GM11168 (cell line): Measurements from ENCODE around the gene EMILIN3.
"Not testable (repeated sequence)": the region's sequence is repeated elsewhere in the genome, so short reads cannot be mapped to it uniquely, and the experiment has no call there.

ENCODE experiments used
- in situ Hi-C: fragments of 300-500 bp; cut with MboI; formaldehyde crosslinking; loops from one replicate; pipeline ENCODE4 v1.12.0; 2022; ENCODE audit warnings: low sequenced_read_pairs; ENCODE audit not compliant: unreplicated experiment

Gene EMILIN3

GRCh38 chr20:41329435-41330342 is 36.9 kb downstream of the EMILIN3 start:
- in situ Hi-C loops, result loop anchor here (10.0 kb wide), 1 partner anchor 195 kb away; the partner anchor contains the start of gene PLCG1

DNA sequence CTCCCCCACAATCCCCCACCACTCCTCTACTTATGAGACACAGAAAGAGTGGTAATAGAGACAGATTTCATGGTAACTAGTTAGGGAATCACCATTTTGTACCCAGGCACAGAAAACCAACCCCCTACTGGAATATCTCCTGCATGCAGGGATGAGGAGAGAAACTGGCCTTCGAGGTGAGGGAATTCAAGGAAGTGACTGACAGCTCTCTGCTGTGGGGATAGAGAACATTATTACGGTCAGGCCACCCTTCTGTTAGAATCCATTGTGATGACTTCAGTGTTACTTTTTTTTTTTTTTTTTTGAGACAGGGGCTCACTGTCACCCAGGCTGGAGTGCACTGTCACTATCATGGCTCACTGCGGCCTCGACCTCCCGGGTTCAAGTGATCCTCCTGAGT is 39.4 kb downstream of the EMILIN3 start:
- in situ Hi-C loops, result no loop called here

DNA sequence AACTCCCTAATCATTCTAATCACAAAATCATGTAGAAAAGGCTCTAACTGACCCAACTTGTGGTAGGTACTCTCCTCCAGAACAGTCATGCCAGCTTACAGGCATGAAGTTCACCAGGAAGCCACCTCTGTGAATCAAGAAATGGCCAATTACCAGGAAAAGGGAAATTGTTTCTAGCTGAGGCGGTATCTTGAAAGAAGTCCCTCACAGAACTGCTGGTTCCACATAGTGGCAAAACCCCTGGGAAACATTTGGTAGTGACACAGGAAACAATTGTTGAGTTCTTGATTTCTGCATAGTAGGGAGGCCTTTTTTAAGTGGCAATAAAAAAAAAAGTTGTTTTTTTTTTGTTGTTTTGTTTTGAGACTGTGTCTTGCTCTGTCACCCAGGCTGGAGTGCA is 45.6 kb downstream of the EMILIN3 start:
- in situ Hi-C loops, result no loop called here

GRCh38 chr20:41320441-41320840 is 46.2 kb downstream of the EMILIN3 start:
- in situ Hi-C loops, result no loop called here

GRCh38 chr20:41318271-41318649 is 48.4 kb downstream of the EMILIN3 start:
- in situ Hi-C loops, result no loop called here

DNA sequence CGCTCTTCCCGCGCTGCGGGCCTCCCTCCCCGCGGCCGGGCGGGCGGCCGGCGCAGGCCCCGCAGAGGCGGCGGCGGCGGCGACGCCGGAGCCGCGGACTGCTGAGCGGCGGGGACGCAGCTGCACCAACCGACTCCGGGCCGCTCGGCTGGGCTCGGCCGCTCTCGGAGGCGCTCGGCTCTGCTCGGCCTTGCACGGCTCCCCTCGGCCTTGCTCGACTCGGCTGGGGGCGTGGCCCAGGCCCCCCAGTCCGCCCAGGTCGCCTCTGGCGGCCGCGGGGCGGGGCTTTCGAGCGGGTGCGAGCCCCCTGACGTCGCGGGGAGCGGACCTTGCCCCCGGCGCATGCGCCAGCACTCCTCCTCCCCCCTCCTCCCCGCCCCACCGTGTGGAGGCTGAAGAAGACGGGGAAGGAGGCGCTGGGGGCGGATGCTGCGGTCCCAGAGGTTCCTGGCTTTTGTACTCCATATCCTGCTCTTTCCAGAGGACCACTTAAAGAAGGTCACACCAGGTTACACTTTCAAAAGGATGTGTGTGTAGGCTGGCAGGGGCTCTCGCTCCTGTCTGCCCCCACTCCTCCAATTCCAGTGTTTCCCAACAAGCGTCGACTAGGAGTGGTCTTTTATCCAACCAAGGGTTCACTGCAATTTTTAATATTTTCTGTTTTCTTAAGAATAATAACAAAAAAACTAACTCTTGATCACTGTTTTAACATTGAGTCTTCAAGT is 48.9 kb downstream of the EMILIN3 start, which contains the start of gene ZHX3:
ZHX3 (minus strand) TSS at position 186 of the 725 bp plus-strand sequence. CDS start 112,815 bp downstream, outside the sequence.
- in situ Hi-C loops, result no loop called here

DNA sequence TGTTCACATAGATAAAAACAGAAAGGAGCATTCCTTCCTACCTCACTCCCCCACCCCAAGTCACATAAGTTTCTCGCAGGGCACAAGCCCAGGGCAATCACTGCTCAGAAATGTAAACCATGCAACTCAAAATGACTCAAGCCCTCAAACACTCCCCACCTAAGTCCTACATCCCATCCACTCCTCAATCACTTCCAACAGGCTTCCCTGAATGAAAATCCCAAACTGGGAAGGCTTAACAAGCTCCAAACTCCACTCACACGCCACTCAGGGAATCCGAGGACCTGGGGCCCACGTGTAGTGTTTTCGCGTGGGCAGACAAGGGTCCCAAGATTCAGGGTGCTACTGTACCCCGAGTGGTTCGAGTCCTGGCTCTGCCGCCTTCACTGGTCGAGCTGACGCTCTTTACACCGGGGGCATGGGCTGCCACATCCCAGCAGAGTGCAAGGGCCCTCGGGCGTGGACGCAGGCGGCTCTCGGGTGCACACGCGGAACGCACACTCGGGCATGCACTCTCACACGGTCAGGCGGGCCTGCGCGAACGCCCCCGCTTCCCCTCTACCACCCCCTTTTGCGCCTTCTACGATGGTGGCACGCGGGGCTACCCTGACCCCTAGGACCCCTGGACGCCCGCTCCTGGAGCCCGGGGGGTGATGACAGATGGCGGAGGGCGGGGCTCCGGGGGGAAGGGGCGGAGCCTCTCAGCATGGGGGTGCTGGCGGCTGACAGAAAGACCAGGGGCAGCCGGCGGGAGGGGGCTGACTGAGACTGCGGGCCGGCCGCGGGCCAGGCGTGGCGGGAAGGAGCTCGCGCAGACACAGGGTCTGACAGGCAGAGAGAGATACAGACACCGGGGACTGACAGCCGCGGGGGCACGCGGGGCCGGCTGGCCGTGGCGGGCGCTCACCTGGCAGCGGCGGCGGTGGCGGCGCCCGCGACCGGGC is 49.7 kb downstream of the EMILIN3 start:
- in situ Hi-C loops, result no loop called here

DNA sequence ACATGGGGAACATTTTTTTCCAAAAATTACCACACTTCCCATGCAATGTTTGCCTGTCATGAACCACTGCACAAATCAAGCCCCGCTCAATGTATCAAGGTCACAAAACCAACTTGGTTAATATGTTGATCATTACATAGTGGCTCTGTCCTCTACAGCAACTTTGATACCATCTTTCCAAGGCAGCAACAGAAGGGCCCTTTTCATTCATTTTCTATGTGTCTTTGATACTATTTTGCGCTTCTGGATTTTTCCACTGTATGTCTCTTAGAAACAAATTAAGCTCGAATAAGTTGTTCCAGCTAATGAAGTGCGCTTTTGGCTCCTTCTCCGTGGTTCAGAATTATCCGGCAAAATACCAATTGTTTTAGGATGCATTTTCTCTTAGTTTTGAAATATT is 50.6 kb downstream of the EMILIN3 start:
- in situ Hi-C loops, result no loop called here

DNA sequence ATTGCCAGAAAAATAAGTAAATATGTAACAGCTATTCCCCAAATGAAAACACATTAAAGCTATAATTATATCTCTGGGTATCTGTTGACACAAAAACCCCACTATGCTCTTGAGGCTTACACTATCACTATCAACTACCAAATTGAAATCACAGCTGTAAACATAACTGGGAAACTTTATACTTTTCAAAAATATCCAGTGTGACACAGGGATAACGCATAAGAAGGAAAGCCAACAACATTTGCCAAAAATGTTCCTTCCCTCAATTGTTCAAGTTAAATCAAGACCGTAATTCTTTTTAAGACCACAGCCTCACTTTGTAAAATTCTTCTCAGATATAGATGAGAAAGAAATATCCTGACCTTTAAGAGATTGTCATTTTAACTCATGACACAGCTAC is 52.2 kb downstream of the EMILIN3 start:
- in situ Hi-C loops, result no loop called here

DNA sequence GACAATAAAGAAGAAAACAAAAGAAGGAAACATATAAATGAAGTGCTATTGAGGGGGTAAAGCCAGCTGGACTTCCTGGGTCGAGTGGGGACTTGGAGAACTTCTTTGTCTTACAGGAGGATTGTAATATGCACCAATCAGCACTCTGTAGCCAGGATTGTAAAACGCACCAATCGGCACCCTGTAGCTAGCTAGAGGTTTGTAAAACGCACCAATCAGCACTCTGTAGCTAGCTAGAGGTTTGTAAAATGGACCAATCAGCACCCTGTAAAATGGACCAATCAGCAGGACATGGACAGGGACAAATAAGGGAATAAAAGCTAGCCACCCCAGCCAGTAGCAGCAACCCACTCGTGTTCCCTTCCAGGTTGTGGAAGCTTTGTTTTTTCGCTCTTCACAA is 54.6 kb downstream of the EMILIN3 start:
- in situ Hi-C loops, result not testable (repeated sequence)
